ENCODE data around the gene MYL4. TPM values are rescaled to one million over a fixed set of nuclear protein-coding genes. Genes with fewer than 3 reads are reported as not detected.
A peak's percentile ranks its signal among the peaks of the same experiment; 100 is the strongest.

Gene MYL4
- total and polyA plus RNA-seq, 2 donors (not counting 3 experiments of a cell fraction or from before 2014, with no cell fraction given): 2.0 to 2.1 TPM

- ChIA-PET POLR2A (no interaction called here), CTCF (interaction anchor here (0.9 kb wide), 1 partner anchor 66 kb away, joined by 3 read pairs; no protein-coding TSS in a partner anchor)
- peak; percentile 53 for FAIRE-seq
- H3K4me3 ChIP-seq (replicated peaks in 1 of 3; ENCODE audit: insufficient read depth in 1 of 3, low read depth in 1 of 3, low read length in 3 of 3): no peak overlapping the region
- intact Hi-C loops (cut with micrococcal nuclease): no loop called here
- H3K4me1 ChIP-seq (ENCODE audit: control insufficient read depth, extremely low read depth, insufficient read depth, low read length): peaks cover 37% of the 10 kb centered on the region
- H3K27me3 ChIP-seq (ENCODE audit: control insufficient read depth in 2 of 2, insufficient read depth in 2 of 2, low read length in 2 of 2): no peaks in the 10 kb centered on the region
- H3K9me3 ChIP-seq (replicated peaks; ENCODE audit: control insufficient read depth, insufficient read depth, low read length): no peaks in the 10 kb centered on the region
- peak; percentile 28 for TF ChIP-seq MAX (IDR thresholded peaks at IDR 0.05; ENCODE audit: insufficient read depth, insufficient read length)
- TF ChIP-seq POLR2AphosphoS5 (IDR thresholded peaks at IDR 0.05; ENCODE audit: insufficient read depth, low read depth, low read length): peak; percentile 57
- TF ChIP-seq FOS (IDR thresholded peaks at IDR 0.05; ENCODE audit: borderline replicate concordance, insufficient read depth, low read length): peak; percentile 84
- no peak for TF ChIP-seq CTCF (IDR thresholded peaks at IDR 0.05; ENCODE audit: extremely low read depth in 1 of 2, insufficient read depth in 1 of 2, low read depth in 1 of 2, low read length in 2 of 2)
- peak; percentile 77 for TF ChIP-seq JUN (IDR thresholded peaks at IDR 0.05; ENCODE audit: borderline replicate concordance, insufficient read depth, insufficient read length, low read depth)
- no peak overlapping the region for H3K9ac ChIP-seq (replicated peaks; ENCODE audit: extremely low read depth, insufficient read depth, low read length)
- peak overlapping the region; percentile 42 for H3K27ac ChIP-seq (ENCODE audit: insufficient read depth, low read depth, low read length)
- no TSS peak for BruUV-seq (replicated peaks)
- peak overlapping the region; percentile 35 for H3K4me2 ChIP-seq (ENCODE audit: insufficient read depth, low read length)
- no peaks in the 10 kb centered on the region for H3K9me1 ChIP-seq (replicated peaks; ENCODE audit: control insufficient read depth, extremely low read depth, insufficient read depth, low read length)
- H2AFZ ChIP-seq (ENCODE audit: low read depth, low read length): no peak overlapping the region
- DNase-seq (ENCODE audit: low read depth, low spot score): peak; percentile 43
- dilution Hi-C loops (cut with MboI; ENCODE audit: extremely low pct_ligation_motif_present, low sequenced_read_pairs): no loop called here
- no peaks in the 10 kb centered on the region for H4K20me1 ChIP-seq (replicated peaks; ENCODE audit: control insufficient read depth, extremely low read depth, insufficient read depth, low read length)
- peaks cover 25% of the 10 kb centered on the region for H3K79me2 ChIP-seq (ENCODE audit: control insufficient read depth, insufficient read depth, low read length)
- H3K36me3 ChIP-seq (ENCODE audit: control insufficient read depth in 2 of 2, extremely low read depth in 1 of 2, insufficient read depth in 2 of 2, low read length in 2 of 2): no peaks in the 10 kb centered on the region
Observed at GRCh38 chr17:47265983-47266541, 56.9 kb downstream of the MYL4 start.

Data from endothelial cell of umbilical vein (primary cell).